GM23248 (cell line): ENCODE data around the gene UBR3. TPM values are rescaled to one million over a fixed set of nuclear protein-coding genes. Genes with fewer than 3 reads are reported as not detected.

ENCODE experiments used
- DNase-seq: peaks from one replicate; pipeline ENCODE4 v3.0.0-alpha.2; 2015
- H2AFZ ChIP-seq: fragments of 200-600 bp; sonication (generic); 2 replicates; pipeline ENCODE4 v1.6.1; 2016; ENCODE audit warnings: antibody characterized with exemption
- H3F3A ChIP-seq: fragments of 200-600 bp; sonication (generic); 2 replicates; pipeline ENCODE4 v1.6.1; 2016; ENCODE audit warnings: mild to moderate bottlenecking, antibody characterized with exemption, mixed run types; ENCODE audit not compliant: insufficient read depth
- H3K27ac ChIP-seq: fragments of 200-600 bp; sonication (generic); 2 replicates; pipeline ENCODE4 v1.5.1; 2016; ENCODE audit warnings: mild to moderate bottlenecking
- H3K27me3 ChIP-seq: fragments of 200-600 bp; sonication (generic); replicated peaks from 2 replicates; pipeline ENCODE4 v1.6.1; 2016; ENCODE audit warnings: mild to moderate bottlenecking; ENCODE audit not compliant: insufficient read depth
- H3K36me3 ChIP-seq: fragments of 200-600 bp; sonication (generic); 2 replicates; pipeline ENCODE4 v1.6.1; 2016; ENCODE audit warnings: low read depth, mild to moderate bottlenecking
- H3K4me1 ChIP-seq: fragments of 200-600 bp; sonication (generic); 2 replicates; pipeline ENCODE4 v1.6.1; 2016; ENCODE audit warnings: mild to moderate bottlenecking; ENCODE audit not compliant: insufficient read depth
- H3K4me2 ChIP-seq: fragments of 200-600 bp; sonication (generic); one replicate; pipeline ENCODE4 v1.6.1; 2016; ENCODE audit warnings: mild to moderate bottlenecking; ENCODE audit not compliant: unreplicated experiment
- H3K4me3 ChIP-seq: fragments of 200-600 bp; sonication (generic); 2 replicates; pipeline ENCODE4 v1.5.1; 2016; ENCODE audit warnings: mild to moderate bottlenecking
- H3K79me2 ChIP-seq: fragments of 200-600 bp; sonication (generic); 2 replicates; pipeline ENCODE4 v1.6.1; 2016; ENCODE audit warnings: mild to moderate bottlenecking; ENCODE audit not compliant: insufficient read depth
- H3K9ac ChIP-seq: fragments of 200-600 bp; sonication (generic); 2 replicates; pipeline ENCODE4 v1.6.1; 2016; ENCODE audit warnings: mild to moderate bottlenecking
- H3K9me2 ChIP-seq: fragments of 200-600 bp; sonication (generic); 2 replicates; pipeline ENCODE4 v1.6.1; 2016; ENCODE audit warnings: mixed run types, mild to moderate bottlenecking, moderate library complexity; ENCODE audit not compliant: insufficient read depth
- H3K9me3 ChIP-seq: fragments of 200-600 bp; sonication (generic); one replicate; pipeline ENCODE4 v1.6.1; 2017; ENCODE audit warnings: low read depth
- H4K20me1 ChIP-seq: fragments of 200-600 bp; sonication (generic); 2 replicates; pipeline ENCODE4 v1.6.0; 2016; ENCODE audit not compliant: insufficient read depth
- EZH2 ChIP-seq: fragments of 200-600 bp; sonication (generic); IDR thresholded peaks from 2 replicates; pipeline ENCODE4 v1.6.1; 2018; ENCODE audit warnings: antibody characterized with exemption, mild to moderate bottlenecking; ENCODE audit not compliant: insufficient read depth, poor library complexity, severe bottlenecking
- EZH2phosphoT487 ChIP-seq: fragments of 200-600 bp; sonication (generic); IDR thresholded peaks from 2 replicates; pipeline ENCODE4 v1.6.1; 2018; ENCODE audit warnings: antibody characterized with exemption, moderate library complexity, mild to moderate bottlenecking, low read depth; ENCODE audit not compliant: insufficient read depth
- WGBS, 2 experiments: methylation state at CpG; one replicate each; pipeline ENCODE4 v1.1.6; 2015 to 2017; ENCODE audit warnings: low lambda C conversion rate in 2 of 2, low coverage in 1 of 2; ENCODE audit errors: missing lambda C conversion rate in 2 of 2; 5-methylcytosine and 5-hydroxymethylcytosine counted together
- in situ Hi-C: fragments of 300-500 bp; cut with MboI; formaldehyde crosslinking; loops from 2 replicates; pipeline ENCODE4 v1.15.0; 2020
- polyA plus RNA-seq: library from polyadenylated mRNA; unstranded; fragments of >200 nt; fragmentation: Nextera tagmentation; extraction: Ambion mirVana; gene quantifications from 2 replicates; pipeline ENCODE4 v1.2.1, GENCODE V29; 2016
- total RNA-seq: library from RNA; depleted of rRNA; stranded (reverse); fragments of >200 nt; shearing (Covaris generic); gene quantifications from 2 replicates; pipeline ENCODE4 v1.2.3, GENCODE V29; 2014

Gene UBR3
- total and polyA plus RNA-seq, 2 experiments from 2014 or later = 8.9 to 22.4 TPM

- Histone ChIP-seq H3K36me3 (peaks cover 9% of the 10 kb centered on the region), H3K4me1 (no peaks in the 10 kb centered on the region), H3K4me3 (no peak overlapping the region), H4K20me1 (no peaks in the 10 kb centered on the region), H3K9me2 (no peaks in the 10 kb centered on the region), H3K27ac (no peak overlapping the region), H3K9ac (no peak overlapping the region), H3F3A (no peaks in the 10 kb centered on the region), H3K27me3 (no peaks in the 10 kb centered on the region), H3K9me3 (no peaks in the 10 kb centered on the region), H2AFZ (no peak overlapping the region), H3K4me2 (no peak overlapping the region), H3K79me2 (no peaks in the 10 kb centered on the region)
- DNase-seq = no peak
- TF ChIP-seq EZH2phosphoT487 (no peak), EZH2 (no peak)
- in situ Hi-C loops = no loop called here
- WGBS, 2 experiments = 74 to 81% methylated on average over 2 of the region's 2 CpGs
These were observed 260.1 kb downstream of the UBR3 start for GRCh38 chr2:170087413-170087793.

- H3K79me2 ChIP-seq = no peaks in the 10 kb centered on the region
- no peak overlapping the region for H2AFZ ChIP-seq
- TF ChIP-seq EZH2phosphoT487 (no peak), EZH2 (no peak)
- H3K4me3 ChIP-seq = no peak overlapping the region
- no peaks in the 10 kb centered on the region for H3K4me1 ChIP-seq
- no peak overlapping the region for H3K27ac ChIP-seq
- H3K36me3 ChIP-seq = 0 out of 2 replicates have a peak, but pooled peaks cover 2% of the 10 kb centered on the region
- no peak overlapping the region for H3K4me2 ChIP-seq
- H3K27me3 ChIP-seq = no peaks in the 10 kb centered on the region
- H3K9ac ChIP-seq = no peak overlapping the region
- DNase-seq = peak; percentile 22
- in situ Hi-C loops = no loop called here
- H3K9me2 ChIP-seq = no peaks in the 10 kb centered on the region
- H3K9me3 ChIP-seq = no peaks in the 10 kb centered on the region
- 25 to 26% methylated on average over 5 of the region's 5 CpGs for WGBS, 2 experiments
- no peaks in the 10 kb centered on the region for H4K20me1 ChIP-seq
- H3F3A ChIP-seq = no peaks in the 10 kb centered on the region
These were observed 261.5 kb downstream of the UBR3 start for GRCh38 chr2:170088776-170089175.

GRCh38 chr2:170090229-170090628, 263.0 kb downstream of the UBR3 start:
- no peaks in the 10 kb centered on the region for H3K27me3 ChIP-seq
- H3K4me2 ChIP-seq = no peak overlapping the region
- H4K20me1 ChIP-seq = no peaks in the 10 kb centered on the region
- H3K9ac ChIP-seq = no peak overlapping the region
- no peaks in the 10 kb centered on the region for H3K36me3 ChIP-seq
- DNase-seq = no peak
- no peaks in the 10 kb centered on the region for H3K4me1 ChIP-seq
- TF ChIP-seq EZH2phosphoT487 = no peak
- no peak for TF ChIP-seq EZH2
- H3K9me2 ChIP-seq = no peaks in the 10 kb centered on the region
- H2AFZ ChIP-seq = no peak overlapping the region
- in situ Hi-C loops = no loop called here
- H3K9me3 ChIP-seq = no peaks in the 10 kb centered on the region
- no peak overlapping the region for H3K27ac ChIP-seq
- H3F3A ChIP-seq = no peaks in the 10 kb centered on the region
- H3K79me2 ChIP-seq = no peaks in the 10 kb centered on the region
- H3K4me3 ChIP-seq = no peak overlapping the region

GRCh38 chr2:170091436-170091835, 264.2 kb downstream of the UBR3 start:
- in situ Hi-C loops = no loop called here
- H3K4me3 ChIP-seq = no peak overlapping the region
- no peaks in the 10 kb centered on the region for H3K36me3 ChIP-seq
- no peaks in the 10 kb centered on the region for H3K79me2 ChIP-seq
- no peaks in the 10 kb centered on the region for H3K27me3 ChIP-seq
- no peaks in the 10 kb centered on the region for H3F3A ChIP-seq
- no peak for TF ChIP-seq EZH2
- H3K9me2 ChIP-seq = no peaks in the 10 kb centered on the region
- H3K4me2 ChIP-seq = no peak overlapping the region
- no peaks in the 10 kb centered on the region for H3K4me1 ChIP-seq
- no peaks in the 10 kb centered on the region for H3K9me3 ChIP-seq
- no peak overlapping the region for H2AFZ ChIP-seq
- H3K9ac ChIP-seq = no peak overlapping the region
- no peaks in the 10 kb centered on the region for H4K20me1 ChIP-seq
- no peak for DNase-seq
- WGBS, 2 experiments = 94 to 95% methylated on average over 3 of the region's 3 CpGs
- H3K27ac ChIP-seq = no peak overlapping the region

- 59 to 61% methylated on average over 4 of the region's 4 CpGs for WGBS, 2 experiments
- DNase-seq = no peak
- no peaks in the 10 kb centered on the region for H3K79me2 ChIP-seq
- in situ Hi-C loops = no loop called here
- no peak overlapping the region for H2AFZ ChIP-seq
- H3K9me2 ChIP-seq = no peaks in the 10 kb centered on the region
- no peaks in the 10 kb centered on the region for H3K27me3 ChIP-seq
- TF ChIP-seq EZH2phosphoT487 = no peak
- TF ChIP-seq EZH2 = no peak
- no peaks in the 10 kb centered on the region for H3K9me3 ChIP-seq
- no peak overlapping the region for H3K4me3 ChIP-seq
- no peak overlapping the region for H3K27ac ChIP-seq
- H4K20me1 ChIP-seq = no peaks in the 10 kb centered on the region
- H3K4me2 ChIP-seq = no peak overlapping the region
- no peaks in the 10 kb centered on the region for H3K36me3 ChIP-seq
- no peak overlapping the region for H3K9ac ChIP-seq
- H3F3A ChIP-seq = no peaks in the 10 kb centered on the region
- H3K4me1 ChIP-seq = no peaks in the 10 kb centered on the region
These were observed 265.3 kb downstream of the UBR3 start for GRCh38 chr2:170092436-170093060.
